GM12892 (cell line): ENCODE measurements around the gene PLK1.

ENCODE experiments used
- POLR2A ChIP-seq: IDR thresholded peaks from 2 replicates; pipeline ENCODE4 v1.6.1; 2011; ENCODE audit warnings: low read depth, low read length, control low read depth
- POLR2AphosphoS5 ChIP-seq: IDR thresholded peaks from 2 replicates; pipeline ENCODE4 v1.6.1; 2011; ENCODE audit warnings: low read depth, low read length, control low read depth

DNA sequence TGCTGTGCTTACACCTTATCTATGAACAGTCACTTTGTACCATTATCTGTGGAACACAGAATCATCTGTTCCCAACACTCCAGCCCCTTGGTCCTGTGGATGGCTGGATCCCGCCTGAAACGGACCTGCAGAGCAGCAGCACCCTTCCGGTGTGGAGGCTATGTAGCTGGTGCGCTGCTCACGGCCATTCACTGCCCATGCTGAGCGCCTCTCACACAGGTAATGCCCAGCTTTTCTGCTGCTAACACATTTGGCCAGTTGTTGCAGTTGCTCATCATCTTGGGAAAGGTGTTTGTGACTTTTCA lies 11.4 kb upstream of the PLK1 start:
- TF ChIP-seq POLR2AphosphoS5 (no peak), POLR2A (no peak)
